Measurements from ENCODE around the gene ASIC2.

The ASIC2 gene

GRCh38 chr17:33202796-33203495 lies 90.1 kb downstream of the ASIC2 start:
- DNase-seq = no peak

DNA sequence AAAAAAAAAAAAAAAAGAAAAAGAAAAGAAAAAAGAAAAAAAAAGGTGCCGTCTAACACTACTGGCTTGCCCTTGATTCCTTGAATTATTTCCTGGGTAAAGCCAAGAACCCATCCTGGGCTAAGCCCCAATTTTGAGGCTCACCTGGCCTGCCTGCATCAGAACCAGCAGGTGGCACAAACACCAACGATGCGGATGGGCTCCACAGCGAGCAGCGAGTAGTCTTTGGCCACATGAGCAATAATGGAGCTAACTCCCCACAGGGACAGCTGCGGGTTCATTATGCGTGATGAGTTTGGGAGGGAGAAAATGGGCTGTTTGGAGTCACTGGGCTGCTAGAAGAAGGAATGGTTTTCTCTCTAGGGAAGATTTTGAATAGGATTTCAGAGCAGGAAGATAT lies 91.1 kb downstream of the ASIC2 start:
- no peak for DNase-seq

- DNase-seq = no peak
Measured at GRCh38 chr17:33201283-33201682, 91.8 kb downstream of the ASIC2 start.

- DNase-seq = no peak
Measured at GRCh38 chr17:33200587-33200986, 92.5 kb downstream of the ASIC2 start.

- DNase-seq = no peak
Measured at GRCh38 chr17:33199571-33200510, 93.3 kb downstream of the ASIC2 start.

DNA sequence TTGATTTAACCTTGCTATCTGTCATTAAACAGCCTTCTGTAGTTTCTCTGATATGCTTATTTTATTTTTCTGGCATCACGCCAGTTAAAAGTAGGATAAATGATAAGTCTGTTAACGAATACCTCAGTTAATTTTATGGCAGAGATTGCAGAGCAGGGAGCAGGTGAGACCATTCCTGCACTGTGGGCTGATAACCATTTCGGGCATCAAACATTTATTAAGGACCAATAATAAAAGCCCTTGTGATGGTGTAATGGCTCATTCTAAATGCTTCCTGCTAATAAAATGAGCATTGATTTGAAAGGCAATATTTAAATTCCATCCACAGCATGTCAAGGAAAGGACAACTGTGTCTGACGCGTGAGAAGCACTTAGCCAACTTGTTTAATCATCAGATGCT lies 94.1 kb downstream of the ASIC2 start:
- DNase-seq = no peak

- no peak for DNase-seq
Measured at GRCh38 chr17:33197342-33197741, 95.8 kb downstream of the ASIC2 start.

DNA sequence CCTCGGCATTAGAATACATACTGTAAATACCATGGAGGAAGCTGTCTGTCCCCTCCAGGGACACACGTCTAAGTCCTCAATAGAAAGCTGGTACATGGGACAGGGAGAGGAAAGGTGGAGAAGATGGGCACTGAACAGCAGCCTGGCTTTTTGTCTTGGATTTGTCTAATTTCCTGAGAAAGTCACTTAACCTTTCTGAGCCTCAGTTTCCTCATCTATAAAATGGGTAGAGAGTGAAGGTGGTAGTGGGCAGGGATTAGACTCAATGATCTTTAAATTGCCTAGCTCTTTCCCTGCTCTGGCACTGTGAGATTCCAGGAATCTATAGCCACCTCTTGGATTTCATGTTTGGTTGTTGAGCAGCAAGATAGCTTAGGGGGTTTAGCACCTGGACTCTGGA lies 96.2 kb downstream of the ASIC2 start:
- DNase-seq = no peak

- no peak for DNase-seq
Measured at GRCh38 chr17:33192951-33193911, 99.9 kb downstream of the ASIC2 start.

GRCh38 chr17:33183487-33184026 lies 109.5 kb downstream of the ASIC2 start:
- DNase-seq = no peak

DNA sequence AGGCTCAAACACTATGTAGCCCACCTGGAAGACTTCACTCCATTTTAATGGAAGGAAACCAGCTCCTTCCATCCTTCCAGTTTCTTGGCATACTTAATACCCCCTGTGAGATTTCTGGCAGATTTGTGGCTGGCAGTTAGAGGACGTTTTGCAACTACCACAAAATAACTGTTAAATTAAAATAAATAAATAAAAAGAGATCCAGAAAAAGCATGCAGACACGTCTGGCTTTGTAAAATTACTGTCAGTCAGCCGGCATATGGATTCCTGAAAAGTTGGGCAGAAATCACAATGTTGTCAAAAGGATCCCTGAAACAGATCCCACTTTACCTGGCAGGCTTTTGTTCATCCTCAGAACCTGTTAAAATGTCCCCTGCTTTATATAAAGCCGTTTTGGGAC lies 113.9 kb downstream of the ASIC2 start:
- no peak for DNase-seq

- no peak for DNase-seq
Measured at GRCh38 chr17:33178681-33179080, 114.4 kb downstream of the ASIC2 start.

- no peak for DNase-seq
Measured at GRCh38 chr17:33175562-33175961, 117.5 kb downstream of the ASIC2 start.

GRCh38 chr17:33171931-33172330 lies 121.2 kb downstream of the ASIC2 start:
- no peak for DNase-seq

- DNase-seq = no peak
Measured at GRCh38 chr17:33169580-33170285, 123.4 kb downstream of the ASIC2 start.

GRCh38 chr17:33167736-33168135 lies 125.4 kb downstream of the ASIC2 start:
- DNase-seq = no peak

GRCh38 chr17:33166472-33166871 lies 126.6 kb downstream of the ASIC2 start:
- DNase-seq = no peak

- no peak for DNase-seq
Measured at GRCh38 chr17:33164169-33164881, 128.8 kb downstream of the ASIC2 start.

- no peak for DNase-seq
Measured at GRCh38 chr17:33163533-33164168, 129.4 kb downstream of the ASIC2 start.

DNA sequence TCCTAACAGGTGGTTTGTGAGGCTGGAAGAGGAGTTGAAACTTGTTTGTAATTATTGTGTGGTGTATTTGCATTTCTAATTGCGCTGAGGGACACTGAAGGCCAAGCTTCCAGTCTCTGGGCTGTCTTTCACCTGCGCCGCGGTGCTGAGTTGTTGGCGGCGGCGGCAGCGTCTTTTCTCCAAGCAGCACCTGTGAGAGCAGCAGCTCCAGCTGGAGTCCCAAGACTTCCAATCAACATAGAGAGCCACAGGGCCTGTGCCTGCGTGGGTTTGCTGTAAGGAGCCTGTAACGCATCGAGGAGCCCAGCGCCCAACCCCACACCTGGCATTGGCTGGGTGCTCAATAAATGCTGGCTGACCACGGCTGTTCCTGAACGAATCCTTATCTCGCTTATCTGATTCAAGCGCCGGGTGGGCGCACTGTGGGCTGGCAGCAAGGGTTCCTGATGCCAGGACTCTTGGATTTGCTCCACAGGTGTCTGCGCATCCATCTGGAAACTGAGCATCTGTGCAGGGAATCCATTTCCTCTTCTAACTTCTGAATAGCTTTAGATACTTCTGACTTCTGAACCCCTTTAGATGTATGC lies 138.1 kb downstream of the ASIC2 start:
- no peak for DNase-seq
